Endothelial cell of umbilical vein (primary cell): Measurements from ENCODE around the gene DCTD. TPM values are rescaled to one million over a fixed set of nuclear protein-coding genes. Genes with fewer than 3 reads are reported as not detected.

ENCODE experiments used
- BruUV-seq: library from RNA; stranded (reverse); fragments of 400-500 nt; replicated peaks from 2 replicates; lab custom pipeline; 2021; lab: Mats Ljungman, UMichigan
- CTCF ChIA-PET: fragments of 300-600, 350-600 bp; sonication (Branson Sonifier 250); formaldehyde crosslinking; loops from one replicate; lab custom pipeline; 2021; ENCODE audit warnings: antibody characterized with exemption, inconsistent platforms; lab: Charles Lee
- POLR2A ChIA-PET: fragments of 300-600, 350-600 bp; sonication (Branson Sonifier 250); formaldehyde crosslinking; loops from one replicate; lab custom pipeline; 2021; ENCODE audit warnings: antibody characterized with exemption, inconsistent platforms; lab: Charles Lee
- DNase-seq: peaks from one replicate; pipeline ENCODE4 v3.0.0-alpha.2; 2011; ENCODE audit warnings: low read depth, low spot score
- FAIRE-seq: peaks from 2 replicates; lab custom pipeline; 2011; peaks lifted over from hg19 to GRCh38; lab: Jason Lieb, UNC
- H2AFZ ChIP-seq: 2 replicates; pipeline ENCODE4 v1.6.0; 2012; ENCODE audit warnings: low read depth, low read length, control low read depth, inconsistent platforms
- H3K27ac ChIP-seq: 2 replicates; pipeline ENCODE4 v1.5.1; 2011; ENCODE audit warnings: low read depth, mild to moderate bottlenecking, control low read depth, low read length, moderate library complexity; ENCODE audit not compliant: insufficient read depth
- H3K27me3 ChIP-seq, 2 experiments: 2 replicates each; pipeline versions ENCODE4 v1.6.0 to v1.6.1; 2011; ENCODE audit warnings: low read length in 2 of 2, mixed read lengths in 1 of 2; ENCODE audit not compliant: control insufficient read depth in 2 of 2, insufficient read depth in 2 of 2
- H3K36me3 ChIP-seq, 2 experiments: 2 replicates in 1 of 2; 3 replicates in 1 of 2; pipeline ENCODE4 v1.5.1; 2011; ENCODE audit warnings: low read length in 2 of 2, mild to moderate bottlenecking in 1 of 2, moderate library complexity in 1 of 2; ENCODE audit not compliant: control insufficient read depth in 2 of 2, insufficient read depth in 2 of 2; ENCODE audit errors: extremely low read depth in 1 of 2
- H3K4me1 ChIP-seq: 3 replicates; pipeline ENCODE4 v1.5.1; 2011; ENCODE audit warnings: mild to moderate bottlenecking, low read length; ENCODE audit not compliant: control insufficient read depth, insufficient read depth; ENCODE audit errors: extremely low read depth
- H3K4me2 ChIP-seq: 2 replicates; pipeline ENCODE4 v1.6.1; 2011; ENCODE audit warnings: low read length, control low read depth, mixed read lengths; ENCODE audit not compliant: insufficient read depth
- H3K4me3 ChIP-seq, 3 experiments: fragments of 200-600 bp in 1 of 3; sonication (generic), shearing (Covaris generic) in 1 of 3; replicated peaks in 1 of 3; 2 replicates each; pipeline ENCODE4 v1.5.1; 2011 to 2016; ENCODE audit warnings: control low read depth in 3 of 3, low read length in 3 of 3, mild to moderate bottlenecking in 2 of 3, inconsistent platforms in 1 of 3, low read depth in 1 of 3, moderate library complexity in 1 of 3; ENCODE audit not compliant: insufficient read depth in 1 of 3
- H3K79me2 ChIP-seq: 2 replicates; pipeline ENCODE4 v1.6.0; 2012; ENCODE audit warnings: low read length, inconsistent platforms; ENCODE audit not compliant: control insufficient read depth, insufficient read depth
- H3K9ac ChIP-seq: replicated peaks from 2 replicates; pipeline ENCODE3; 2011; ENCODE audit warnings: low read length, control low read depth; ENCODE audit not compliant: insufficient read depth; ENCODE audit errors: extremely low read depth
- H3K9me1 ChIP-seq: replicated peaks from 3 replicates; pipeline ENCODE4 v1.6.0; 2011; ENCODE audit warnings: mild to moderate bottlenecking, low read length; ENCODE audit not compliant: control insufficient read depth, insufficient read depth; ENCODE audit errors: extremely low read depth
- H3K9me3 ChIP-seq: replicated peaks from 2 replicates; pipeline ENCODE4 v1.5.1; 2012; ENCODE audit warnings: low read length, inconsistent platforms; ENCODE audit not compliant: control insufficient read depth, insufficient read depth
- H4K20me1 ChIP-seq: replicated peaks from 2 replicates; pipeline ENCODE3; 2011; ENCODE audit warnings: mild to moderate bottlenecking, low read length; ENCODE audit not compliant: control insufficient read depth, insufficient read depth; ENCODE audit errors: extremely low read depth
- EZH2 ChIP-seq: IDR thresholded peaks from 2 replicates; pipeline ENCODE4 v1.6.1; 2012; ENCODE audit warnings: borderline replicate concordance, low read depth, mild to moderate bottlenecking, moderate library complexity, low read length, inconsistent platforms; ENCODE audit not compliant: severe bottlenecking
- FOS ChIP-seq: IDR thresholded peaks from 2 replicates; pipeline ENCODE4 v1.6.1; 2011; ENCODE audit warnings: mild to moderate bottlenecking, low read length, moderate library complexity, borderline replicate concordance; ENCODE audit not compliant: insufficient read depth
- GATA2 ChIP-seq: IDR thresholded peaks from 2 replicates; pipeline ENCODE4 v1.7.0; 2011; ENCODE audit warnings: low read depth, mild to moderate bottlenecking, moderate library complexity, mixed read lengths, low read length; ENCODE audit not compliant: insufficient read length, insufficient read depth
- JUN ChIP-seq: IDR thresholded peaks from 2 replicates; pipeline ENCODE4 v1.6.1; 2011; ENCODE audit warnings: borderline replicate concordance, low read depth; ENCODE audit not compliant: insufficient read length, insufficient read depth
- MYC ChIP-seq: IDR thresholded peaks from one replicate; pipeline ENCODE4 v1.6.1; 2011; ENCODE audit warnings: mild to moderate bottlenecking, low read depth, low read length
- POLR2A ChIP-seq: IDR thresholded peaks from 2 replicates; pipeline ENCODE4 v1.6.1; 2012; ENCODE audit warnings: low read depth, mild to moderate bottlenecking, control low read depth, low read length
- POLR2AphosphoS5 ChIP-seq: IDR thresholded peaks from 2 replicates; pipeline ENCODE4 v1.6.1; 2012; ENCODE audit warnings: low read depth, mild to moderate bottlenecking, control low read depth, low read length, moderate library complexity; ENCODE audit not compliant: insufficient read depth
- dilution Hi-C: fragments of 300-500 bp; cut with MboI; formaldehyde crosslinking; loops from one replicate; pipeline ENCODE4 v1.15.0; 2019; ENCODE audit warnings: low sequenced_read_pairs; ENCODE audit not compliant: extremely low pct_ligation_motif_present
- intact Hi-C: fragments of 100-400 bp; cut with micrococcal nuclease; formaldehyde crosslinking; loops from one replicate; pipeline ENCODE4 v1.10.0; 2022
- polyA plus RNA-seq, 4 experiments: library from polyadenylated mRNA; depleted of rRNA in 3 of 4; stranded (reverse) in 3 of 4; unstranded in 1 of 4; fragments of >200 nt; gene quantifications; 2 replicates each; pipeline versions ENCODE4 v1.2.1 to v1.2.3, GENCODE V29; 2011 to 2012; ENCODE audit warnings: missing spikeins in 1 of 4
- total RNA-seq: library from RNA; stranded (reverse); gene quantifications from 2 replicates; pipeline ENCODE4 v1.2.3, GENCODE V29; 2021
- TF ChIP-seq, protein P1 (sequence below): IDR thresholded peaks from 2 replicates; pipeline ENCODE4 v1.6.1; 2011; ENCODE audit not compliant: insufficient read depth, insufficient read length
- TF ChIP-seq, protein P2 (sequence below), 2 donors: IDR thresholded peaks; 1 replicate in 1 of 2; 2 replicates in 1 of 2; pipeline ENCODE4 v1.5.1; 2011; ENCODE audit warnings: low read length in 2 of 2, mild to moderate bottlenecking in 2 of 2, moderate library complexity in 2 of 2, control low read depth in 1 of 2, inconsistent platforms in 1 of 2, low read depth in 1 of 2; ENCODE audit not compliant: insufficient read depth in 1 of 2; ENCODE audit errors: extremely low read depth in 1 of 2

Gene DCTD
- total and polyA plus RNA-seq, 2 donors (not counting 3 experiments of a cell fraction or from before 2014, with no cell fraction given): 105 to 111 TPM

DNA sequence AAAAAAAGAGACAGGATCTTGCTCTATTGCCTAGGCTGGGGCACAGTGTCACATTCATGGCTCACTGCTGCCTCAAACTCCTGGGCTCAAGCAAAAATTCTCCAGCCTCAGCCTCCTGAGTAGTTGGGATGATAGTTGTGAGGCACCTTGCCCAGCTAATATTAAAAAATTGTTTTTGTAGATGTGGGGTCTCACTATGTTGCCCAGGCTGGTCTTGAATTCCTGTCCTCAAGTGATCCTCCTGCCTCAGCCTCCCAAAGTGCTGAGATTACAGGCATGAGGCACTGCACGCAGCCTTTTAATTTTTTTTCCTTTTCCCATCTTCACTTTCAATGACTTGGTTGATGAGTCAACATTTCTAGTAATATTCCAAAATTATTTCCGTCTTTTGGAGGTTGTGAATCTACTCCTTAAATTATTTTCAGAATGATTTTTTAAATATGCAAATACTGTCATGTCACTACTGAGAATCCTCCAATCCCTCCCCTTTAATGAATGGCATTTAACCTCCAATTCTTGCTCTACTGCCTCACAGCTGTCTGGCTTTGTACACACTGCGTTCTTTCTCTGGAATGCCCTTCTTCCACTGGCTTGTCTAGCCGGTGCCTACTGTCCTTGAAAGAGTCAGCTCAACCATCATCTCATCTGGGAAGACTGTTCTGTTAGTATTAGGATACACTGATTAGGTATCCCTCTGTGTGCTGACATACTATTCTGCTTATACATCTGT lies 27.5 kb upstream of the DCTD start:
- peaks cover 7 to 9% of the 10 kb centered on the region in 2 experiments for H3K27me3 ChIP-seq
- no TSS peak for BruUV-seq
- no peak overlapping the region for H3K27ac ChIP-seq
- DNase-seq (no peak), FAIRE-seq (no peak)
- dilution Hi-C loops (no loop called here), intact Hi-C loops (no loop called here)
- no peaks in the 10 kb centered on the region for H3K9me3 ChIP-seq
- TF ChIP-seq POLR2AphosphoS5 (no peak), POLR2A (no peak), JUN (no peak), MYC (no peak), GATA2 (no peak), EZH2 (no peak), FOS (no peak)
- TF ChIP-seq, protein P1, sequence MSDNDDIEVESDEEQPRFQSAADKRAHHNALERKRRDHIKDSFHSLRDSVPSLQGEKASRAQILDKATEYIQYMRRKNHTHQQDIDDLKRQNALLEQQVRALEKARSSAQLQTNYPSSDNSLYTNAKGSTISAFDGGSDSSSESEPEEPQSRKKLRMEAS: no peak
- TF ChIP-seq, protein P2, sequence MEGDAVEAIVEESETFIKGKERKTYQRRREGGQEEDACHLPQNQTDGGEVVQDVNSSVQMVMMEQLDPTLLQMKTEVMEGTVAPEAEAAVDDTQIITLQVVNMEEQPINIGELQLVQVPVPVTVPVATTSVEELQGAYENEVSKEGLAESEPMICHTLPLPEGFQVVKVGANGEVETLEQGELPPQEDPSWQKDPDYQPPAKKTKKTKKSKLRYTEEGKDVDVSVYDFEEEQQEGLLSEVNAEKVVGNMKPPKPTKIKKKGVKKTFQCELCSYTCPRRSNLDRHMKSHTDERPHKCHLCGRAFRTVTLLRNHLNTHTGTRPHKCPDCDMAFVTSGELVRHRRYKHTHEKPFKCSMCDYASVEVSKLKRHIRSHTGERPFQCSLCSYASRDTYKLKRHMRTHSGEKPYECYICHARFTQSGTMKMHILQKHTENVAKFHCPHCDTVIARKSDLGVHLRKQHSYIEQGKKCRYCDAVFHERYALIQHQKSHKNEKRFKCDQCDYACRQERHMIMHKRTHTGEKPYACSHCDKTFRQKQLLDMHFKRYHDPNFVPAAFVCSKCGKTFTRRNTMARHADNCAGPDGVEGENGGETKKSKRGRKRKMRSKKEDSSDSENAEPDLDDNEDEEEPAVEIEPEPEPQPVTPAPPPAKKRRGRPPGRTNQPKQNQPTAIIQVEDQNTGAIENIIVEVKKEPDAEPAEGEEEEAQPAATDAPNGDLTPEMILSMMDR (IDR thresholded peaks at IDR 0.05; ENCODE audit: extremely low read depth in 1 of 2, insufficient read depth in 1 of 2, low read depth in 1 of 2, low read length in 2 of 2): no peak
- CTCF ChIA-PET: no interaction called here
- no peak overlapping the region for H3K4me2 ChIP-seq
- H3K9ac ChIP-seq: no peak overlapping the region
- H3K4me3 ChIP-seq: no peak overlapping the region
- no peaks in the 10 kb centered on the region for H4K20me1 ChIP-seq
- POLR2A ChIA-PET: no interaction called here
- H3K36me3 ChIP-seq: no peaks in the 10 kb centered on the region
- H3K4me1 ChIP-seq: no peaks in the 10 kb centered on the region
- no peak overlapping the region for H2AFZ ChIP-seq
- no peaks in the 10 kb centered on the region for H3K79me2 ChIP-seq
- no peaks in the 10 kb centered on the region for H3K9me1 ChIP-seq
